Stomach (tissue), 9 donors: ENCODE results near the gene LGALS3BP. TPM values are rescaled to one million over a fixed set of nuclear protein-coding genes. Genes with fewer than 3 reads are reported as not detected.

Experiments used
- DNase-seq, 2 donors: peaks; one replicate each; pipeline versions ENCODE4 v3.0.0 to v3.0.0-alpha.2; 2013 to 2019
- H3K27ac ChIP-seq, 5 donors: fragments of 200-600 bp in 4 of 5; sonication (generic) in 4 of 5; one replicate each; pipeline ENCODE4 v1.5.1; 2013 to 2019; ENCODE audit warnings: mild to moderate bottlenecking in 1 of 5, moderate library complexity in 1 of 5
- H3K27me3 ChIP-seq, 3 donors: fragments of 200-600 bp; sonication (generic); one replicate each; pipeline ENCODE4 v1.5.1; 2017 to 2019; ENCODE audit warnings: mixed run types in 1 of 3
- H3K36me3 ChIP-seq, 4 donors: fragments of 200-600 bp; sonication (generic); 1 replicate in 3 of 4; 2 replicates in 1 of 4; pipeline ENCODE4 v1.5.1; 2016 to 2019
- H3K4me1 ChIP-seq, 4 donors: fragments of 200-600 bp; sonication (generic); one replicate each; pipeline ENCODE4 v1.5.1; 2016 to 2019
- H3K4me3 ChIP-seq, 4 donors: fragments of 200-600 bp; sonication (generic) in 3 of 4; one replicate each; pipeline ENCODE4 v1.5.1; 2016 to 2019; ENCODE audit warnings: mild to moderate bottlenecking in 1 of 4
- H3K9me3 ChIP-seq, 4 donors: fragments of 200-600 bp; sonication (generic); one replicate each; pipeline ENCODE4 v1.5.1; 2016 to 2019
- EP300 ChIP-seq: sonication (generic); formaldehyde crosslinking; IDR thresholded peaks from one replicate; pipeline ENCODE4 v1.6.1; 2017; ENCODE audit warnings: antibody characterized with exemption
- POLR2A ChIP-seq, 4 donors: fragments of 450-650 bp; IDR thresholded peaks; one replicate each; pipeline ENCODE4 v1.6.1; 2016; ENCODE audit warnings: antibody characterized with exemption in 4 of 4, control low read depth in 2 of 4, mild to moderate bottlenecking in 1 of 4, moderate library complexity in 1 of 4
- POLR2AphosphoS5 ChIP-seq, 3 donors: sonication (generic); formaldehyde crosslinking; IDR thresholded peaks; one replicate each; pipeline ENCODE4 v1.6.1; 2016; ENCODE audit warnings: antibody characterized with exemption in 3 of 3
- WGBS, 5 donors: extraction: QIAGEN DNeasy Blood & Tissue Kit in 3 of 5; methylation state at CpG; one replicate each; pipeline versions ENCODE4 v1.1.5 to v1.1.7; 2013 to 2018; 5-methylcytosine and 5-hydroxymethylcytosine counted together
- intact Hi-C: fragments of 100-400 bp; cut with DNase I; formaldehyde crosslinking; loops from one replicate; pipeline ENCODE4 v1.15.1; 2023; ENCODE audit warnings: low total_unique reads
- polyA plus RNA-seq, 3 donors: library from polyadenylated mRNA; stranded (reverse); fragments of 200-250 nt; gene quantifications; one replicate each; pipeline ENCODE4 v1.2.3, GENCODE V29; 2013
- total RNA-seq, 5 donors: library from RNA; depleted of rRNA; stranded (reverse); fragments of >200 nt; gene quantifications; one replicate each; pipeline versions ENCODE4 v1.1.0 to v1.2.3, GENCODE V29; 2014 to 2016
- TF ChIP-seq, protein P1 (sequence below), 7 experiments: fragments of 450-650 bp in 4 of 7; fragments of 200-600 bp in 3 of 7; sonication (generic) in 3 of 7; IDR thresholded peaks; one replicate each; pipeline ENCODE4 v1.5.1; 2016 to 2019; ENCODE audit warnings: antibody characterized with exemption in 7 of 7, control low read depth in 2 of 7, mild to moderate bottlenecking in 1 of 7
- donor health status: healthy with polysubstance abuse.
- donor health status: Bipolar disorder and iron deficiency.
- donor health status: healthy.

LGALS3BP gene
- total and polyA plus RNA-seq, 8 donors, result 63.4 to 625 (median 192) TPM

DNA sequence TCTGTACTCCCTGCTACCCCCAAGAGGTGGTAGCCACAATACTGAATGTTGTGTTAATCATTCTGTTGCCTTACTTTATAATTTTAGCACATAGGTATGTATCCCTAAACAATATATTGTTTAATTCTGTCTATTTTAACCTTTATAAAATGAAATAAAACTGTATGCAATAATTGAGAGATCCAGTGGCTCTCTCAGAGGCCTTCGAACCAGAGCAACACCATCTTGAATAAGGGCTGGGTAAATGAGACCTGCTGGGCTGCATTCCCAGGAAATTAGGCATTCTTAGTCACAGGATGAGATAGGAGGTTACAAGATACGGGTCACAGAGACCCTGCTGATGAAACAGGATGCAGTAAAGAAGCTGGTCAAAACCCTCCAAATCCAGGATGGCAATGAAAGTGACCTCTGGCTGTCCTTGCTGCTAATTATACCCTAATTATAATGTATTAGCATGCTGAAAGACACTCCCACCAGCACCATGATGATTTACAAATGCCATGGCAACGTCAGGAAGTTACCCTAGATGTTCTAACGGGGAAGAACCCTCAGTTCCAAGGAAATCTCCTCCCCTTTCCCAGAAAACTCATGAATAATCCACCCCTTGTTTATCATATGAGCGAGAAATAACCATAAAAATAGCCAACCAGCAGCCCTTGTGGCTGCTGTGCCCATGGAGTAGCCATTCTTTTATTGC is 31.9 kb upstream of the LGALS3BP start:
- no peak overlapping the region for H3K27ac ChIP-seq
- H3K4me1 ChIP-seq, result peaks cover 24 to 35% (median 33%) of the 10 kb centered on the region in 4 donors
- TF ChIP-seq, protein P1, sequence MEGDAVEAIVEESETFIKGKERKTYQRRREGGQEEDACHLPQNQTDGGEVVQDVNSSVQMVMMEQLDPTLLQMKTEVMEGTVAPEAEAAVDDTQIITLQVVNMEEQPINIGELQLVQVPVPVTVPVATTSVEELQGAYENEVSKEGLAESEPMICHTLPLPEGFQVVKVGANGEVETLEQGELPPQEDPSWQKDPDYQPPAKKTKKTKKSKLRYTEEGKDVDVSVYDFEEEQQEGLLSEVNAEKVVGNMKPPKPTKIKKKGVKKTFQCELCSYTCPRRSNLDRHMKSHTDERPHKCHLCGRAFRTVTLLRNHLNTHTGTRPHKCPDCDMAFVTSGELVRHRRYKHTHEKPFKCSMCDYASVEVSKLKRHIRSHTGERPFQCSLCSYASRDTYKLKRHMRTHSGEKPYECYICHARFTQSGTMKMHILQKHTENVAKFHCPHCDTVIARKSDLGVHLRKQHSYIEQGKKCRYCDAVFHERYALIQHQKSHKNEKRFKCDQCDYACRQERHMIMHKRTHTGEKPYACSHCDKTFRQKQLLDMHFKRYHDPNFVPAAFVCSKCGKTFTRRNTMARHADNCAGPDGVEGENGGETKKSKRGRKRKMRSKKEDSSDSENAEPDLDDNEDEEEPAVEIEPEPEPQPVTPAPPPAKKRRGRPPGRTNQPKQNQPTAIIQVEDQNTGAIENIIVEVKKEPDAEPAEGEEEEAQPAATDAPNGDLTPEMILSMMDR (IDR thresholded peaks at IDR 0.05), result no peak
- 74 to 83% (median 80%) methylated on average over 5 of the region's 5 CpGs for WGBS, 5 donors
- intact Hi-C loops, result no loop called here
- H3K4me3 ChIP-seq, result no peak overlapping the region
- no peaks in the 10 kb centered on the region for H3K27me3 ChIP-seq
- H3K9me3 ChIP-seq, result no peaks in the 10 kb centered on the region
- DNase-seq, result no peak
- no peaks in the 10 kb centered on the region for H3K36me3 ChIP-seq

DNA sequence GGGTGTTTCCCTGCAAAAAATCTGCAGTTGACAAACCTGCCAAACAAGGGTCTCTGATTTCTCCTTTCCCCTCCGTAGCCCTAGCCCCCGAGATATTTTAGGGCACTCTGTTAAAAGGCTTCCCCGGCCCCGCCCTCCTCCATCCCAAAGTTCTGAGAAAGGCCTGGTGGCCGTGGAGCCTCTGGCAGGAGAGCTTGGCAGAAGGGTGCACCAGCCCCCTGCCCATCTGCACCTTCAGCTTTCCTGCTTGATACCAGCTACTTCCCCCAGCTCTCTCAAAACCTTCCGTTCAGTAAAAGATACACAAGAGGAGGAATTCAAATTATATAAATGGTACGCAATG is 30.6 kb upstream of the LGALS3BP start:
- 56 to 66% (median 62%) methylated on average over 7 of the region's 7 CpGs for WGBS, 5 donors

DNA sequence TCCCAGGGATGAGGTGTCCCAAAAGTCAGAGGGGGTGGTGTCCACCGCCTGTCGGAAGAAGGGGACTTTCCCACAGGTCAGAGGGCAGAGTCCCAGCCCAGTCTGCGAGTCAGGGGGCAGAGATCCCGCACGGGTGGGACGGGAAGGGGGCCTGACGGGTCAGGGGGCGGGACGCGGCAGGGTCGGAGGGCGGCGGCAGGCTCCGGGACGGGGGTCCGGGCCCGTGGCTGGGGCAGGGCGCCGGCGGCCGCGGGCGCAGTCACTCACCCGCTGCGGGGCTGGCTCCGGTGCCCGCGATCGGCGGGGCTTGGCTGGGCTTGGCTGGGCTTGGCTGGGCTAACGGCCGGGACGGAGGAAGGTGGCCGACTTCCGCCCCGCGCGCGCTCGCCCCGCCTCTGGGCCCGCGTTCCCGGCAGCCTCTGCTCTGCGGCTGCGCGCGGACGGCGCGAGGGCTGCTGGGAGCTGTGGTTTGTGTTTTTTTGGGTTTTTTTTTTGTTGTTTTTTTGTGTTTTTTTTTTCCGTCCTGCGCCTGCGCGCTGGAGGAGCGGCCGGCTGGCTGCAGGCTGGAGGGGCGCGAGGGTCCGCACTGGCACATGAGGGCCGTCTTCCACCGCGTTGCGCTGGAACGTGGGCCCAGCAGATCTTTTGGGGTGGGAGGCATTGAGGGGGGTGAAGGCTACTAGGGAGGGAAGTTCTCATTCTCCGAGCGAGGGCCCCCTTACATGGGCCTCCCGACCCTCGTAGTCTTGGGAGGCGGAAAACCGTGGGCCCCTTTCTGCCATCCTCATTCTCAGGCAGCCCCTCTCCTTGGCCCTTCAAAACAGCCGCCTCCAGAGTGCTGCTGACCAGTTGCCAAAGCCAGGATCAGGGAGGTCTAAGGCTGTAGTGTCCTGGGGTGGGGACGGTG is 29.9 kb upstream of the LGALS3BP start, which contains the start of gene CANT1:
Gene CANT1, minus strand, starts transcription at position 368 of the 907 bp plus-strand sequence. CDS start 12,142 bp downstream, outside the sequence.
- Histone ChIP-seq H3K4me1 (peaks cover 39 to 52% (median 49%) of the 10 kb centered on the region in 4 donors), H3K27ac (peak within 1 kb of the TSS; percentile 84 to 95 (median 93)), H3K9me3 (no peaks in the 10 kb centered on the region), H3K4me3 (peak within 1 kb of the TSS; percentile 79 to 100 (median 90)), H3K27me3 (no peaks in the 10 kb centered on the region), H3K36me3 (no peaks in the 10 kb centered on the region)
- TF ChIP-seq POLR2AphosphoS5 (IDR thresholded peaks at IDR 0.05), result peak; percentile 83 to 95 (median 92)
- no peak for TF ChIP-seq EP300
- TF ChIP-seq, protein P1 (IDR thresholded peaks at IDR 0.05), result peak in 1 of 7 experiments; percentile 8
- TF ChIP-seq POLR2A (IDR thresholded peaks at IDR 0.05), result no peak
- DNase-seq, result peak; percentile 85 to 96
- intact Hi-C loops, result no loop called here
- WGBS, 5 donors, result 0 to 1% (median 1%) methylated on average over 39 to 73 of the region's 73 CpGs

More for the DNA sequence above, 30.6 kb upstream of the LGALS3BP start:
- intact Hi-C loops, result no loop called here
- peaks cover 37 to 48% (median 46%) of the 10 kb centered on the region in 4 donors for H3K4me1 ChIP-seq
- TF ChIP-seq POLR2AphosphoS5 (IDR thresholded peaks at IDR 0.05), result no peak
- no peak for TF ChIP-seq EP300
- no peak for TF ChIP-seq POLR2A (IDR thresholded peaks at IDR 0.05)
- TF ChIP-seq, protein P1 (IDR thresholded peaks at IDR 0.05), result no peak
- peak overlapping the region; percentile 79 to 100 (median 90) for H3K4me3 ChIP-seq
- H3K9me3 ChIP-seq, result no peaks in the 10 kb centered on the region
- DNase-seq, result no peak
- H3K27me3 ChIP-seq, result no peaks in the 10 kb centered on the region
- peak overlapping the region; percentile 84 to 95 (median 93) for H3K27ac ChIP-seq
- H3K36me3 ChIP-seq, result no peaks in the 10 kb centered on the region

DNA sequence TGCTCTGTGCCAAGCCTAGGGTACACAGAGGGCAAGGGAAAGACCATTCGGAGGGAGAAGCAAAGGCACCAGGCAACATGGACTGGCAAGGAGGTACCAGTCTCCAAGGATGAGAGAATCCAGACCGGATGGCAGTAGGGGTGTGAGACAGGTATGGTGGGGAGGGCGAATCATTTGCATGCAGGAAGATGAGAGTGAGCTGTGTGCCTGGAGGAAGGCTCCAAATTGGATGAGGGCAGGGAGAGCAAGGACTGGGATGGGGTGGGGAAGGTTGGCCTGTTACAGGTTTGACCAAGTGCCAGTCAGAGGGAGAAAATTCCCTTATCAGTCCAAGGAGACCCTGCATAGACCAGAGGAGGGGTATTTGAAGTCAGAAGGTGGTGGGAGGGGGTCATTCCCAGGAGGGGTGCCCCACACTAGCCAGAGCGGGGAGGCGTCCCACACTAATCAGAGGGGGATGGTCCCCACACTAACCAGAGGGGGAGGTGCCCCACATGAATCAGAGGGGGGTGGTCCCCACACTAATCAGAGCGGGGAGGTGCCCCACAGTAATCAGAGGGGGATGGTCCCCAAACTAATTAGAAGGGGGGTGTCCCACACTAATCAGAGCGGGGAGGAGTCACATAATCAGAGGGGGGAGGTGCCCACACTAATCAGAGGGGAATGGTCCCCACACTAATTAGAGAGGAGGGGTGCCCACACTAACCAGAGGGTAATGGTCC is 29.1 kb upstream of the LGALS3BP start:
- H3K36me3 ChIP-seq, result no peaks in the 10 kb centered on the region
- H3K4me3 ChIP-seq, result peak overlapping the region; percentile 79 to 100 (median 90)
- 16 to 45% (median 25%) methylated on average over 5 to 7 of the region's 7 CpGs for WGBS, 5 donors
- DNase-seq, result no peak
- H3K4me1 ChIP-seq, result peaks cover 39 to 53% (median 50%) of the 10 kb centered on the region in 4 donors
- intact Hi-C loops, result no loop called here
- H3K9me3 ChIP-seq, result no peaks in the 10 kb centered on the region
- TF ChIP-seq, protein P1 (IDR thresholded peaks at IDR 0.05), result no peak
- TF ChIP-seq POLR2A (IDR thresholded peaks at IDR 0.05) (no peak), EP300 (no peak), POLR2AphosphoS5 (IDR thresholded peaks at IDR 0.05) (no peak)
- peak overlapping the region; percentile 84 to 95 (median 93) for H3K27ac ChIP-seq
- H3K27me3 ChIP-seq, result no peaks in the 10 kb centered on the region
